NT2/D1 (cell line): ENCODE data around the gene TLK2.
"Not testable (repeated sequence)": the region's sequence is repeated elsewhere in the genome, so short reads cannot be mapped to it uniquely, and the experiment has no call there.

Source experiments
- SUZ12 ChIP-seq: IDR thresholded peaks from 2 replicates; pipeline ENCODE4 v1.6.1; 2011; ENCODE audit not compliant: insufficient read length, insufficient read depth; ENCODE audit errors: extremely low read depth
- YY1 ChIP-seq: IDR thresholded peaks from 2 replicates; pipeline ENCODE4 v1.6.1; 2011; ENCODE audit not compliant: insufficient read length, insufficient read depth
- ZNF274 ChIP-seq: IDR thresholded peaks from 2 replicates; pipeline ENCODE4 v1.6.1; 2011; ENCODE audit warnings: mild to moderate bottlenecking, low read depth, low read length

DNA sequence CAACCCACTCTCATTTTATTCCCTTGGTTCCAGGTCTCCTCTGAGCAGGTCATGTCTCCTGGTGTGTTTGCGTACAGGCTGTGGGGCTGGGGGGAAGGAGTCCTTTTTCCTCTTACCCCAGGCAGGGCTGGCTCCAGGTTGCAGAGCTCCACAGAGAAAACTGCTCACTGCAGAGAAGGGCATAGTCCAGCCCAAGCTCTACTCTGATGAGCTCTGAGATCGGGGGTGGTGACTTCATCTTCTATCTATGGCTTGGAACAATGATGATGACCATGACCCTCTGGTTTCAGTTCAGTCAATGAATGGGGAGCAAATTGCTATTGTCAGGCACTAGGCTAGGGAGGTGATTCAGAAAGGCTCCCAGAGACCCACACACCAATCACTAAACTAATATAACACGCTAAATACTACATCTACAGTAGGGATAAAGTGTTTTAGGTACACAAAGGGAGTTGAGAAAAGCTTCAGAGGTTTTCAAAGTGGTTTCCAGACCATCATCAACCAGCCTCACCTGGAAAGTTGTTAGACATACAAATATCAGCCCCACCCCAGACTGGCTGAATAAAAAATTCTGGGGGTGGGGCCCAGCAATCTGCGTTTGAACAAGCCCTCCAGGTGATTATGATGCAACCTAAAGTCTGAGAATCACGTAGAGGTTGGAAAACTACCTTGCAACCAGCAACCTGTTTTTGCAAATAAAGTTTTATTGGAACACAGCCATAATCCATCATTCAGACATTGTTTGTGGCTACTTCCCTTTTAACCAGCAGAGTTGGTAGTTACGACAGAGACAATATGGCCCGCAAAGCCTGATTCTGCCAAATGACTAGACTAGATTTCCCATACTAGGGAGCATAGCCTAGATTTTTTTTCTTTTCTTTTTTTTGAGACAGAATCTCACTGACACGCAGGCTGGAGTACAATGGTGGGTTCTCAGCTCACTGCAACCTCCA lies 5.3 kb upstream of the TLK2 start:
- not testable (repeated sequence) for TF ChIP-seq ZNF274, YY1, SUZ12
